Pancreas (tissue), 10 donors: ENCODE data around the gene TMUB1. TPM values are rescaled to one million over a fixed set of nuclear protein-coding genes. Genes with fewer than 3 reads are reported as not detected.

ENCODE experiments used
- ATAC-seq, 4 donors: fragments of 200-7000 bp; cut with Tn5 transposase; one replicate each; pipeline versions ENCODE4 v1.8.0 to v1.9.1; 2020; ENCODE audit warnings: mild to moderate bottlenecking in 4 of 4, moderate library complexity in 4 of 4
- DNase-seq, 6 donors: peaks; one replicate each; pipeline ENCODE4 v3.0.0-alpha.2; 2020
- FAIRE-seq: peaks from 2 replicates; lab custom pipeline; 2012; peaks lifted over from hg19 to GRCh38; lab: Jason Lieb, UNC
- H3K27ac ChIP-seq, 4 donors: fragments of 200-600 bp; sonication (generic); 1 replicate in 3 of 4; 2 replicates in 1 of 4; pipeline versions ENCODE4 v1.5.0 to v1.8.0; 2020
- H3K27me3 ChIP-seq, 4 donors: fragments of 200-600 bp; one replicate each; pipeline ENCODE4 v1.8.0; 2021
- H3K36me3 ChIP-seq, 3 donors: fragments of 200-600 bp; sonication (generic) in 1 of 3; one replicate each; pipeline versions ENCODE4 v1.5.0 to v1.8.0; 2020 to 2021
- H3K4me1 ChIP-seq, 3 donors: fragments of 200-600 bp; one replicate each; pipeline ENCODE4 v1.8.0; 2021
- H3K4me3 ChIP-seq, 4 donors: fragments of 200-600 bp; sonication (generic) in 2 of 4; one replicate each; pipeline versions ENCODE4 v1.5.0 to v1.8.0; 2020 to 2021
- H3K9me3 ChIP-seq, 4 donors: fragments of 200-600 bp; one replicate each; pipeline ENCODE4 v1.8.0; 2021
- WGBS, 2 donors: extraction: QIAGEN DNeasy Blood & Tissue Kit; methylation state at CpG; one replicate each; pipeline ENCODE4 v1.1.7; 2013; 5-methylcytosine and 5-hydroxymethylcytosine counted together
- intact Hi-C, 3 donors: fragments of 100-400 bp; cut with DNase I; formaldehyde crosslinking; loops; one replicate each; pipeline versions ENCODE4 v1.11.1 to v1.14.2; 2022
- polyA plus RNA-seq, 2 donors: library from polyadenylated mRNA; stranded (reverse); fragments of 200-250 nt; gene quantifications; one replicate each; pipeline ENCODE4 v1.2.3, GENCODE V29; 2013
- total RNA-seq, 6 donors: library from RNA; stranded (reverse); fragmentation: NEBNext Ultra II Directional in 4 of 6; extraction: Animal tissue kit (Norgen Biotek cat#: 25700) in 4 of 6; gene quantifications; one replicate each; pipeline versions ENCODE4 v1.2.1 to v1.2.4, GENCODE V29; 2021 to 2023
- TF ChIP-seq, protein P1 (sequence below), 4 donors: fragments of 200-600 bp; sonication (generic) in 3 of 4; IDR thresholded peaks; one replicate each; pipeline versions ENCODE4 v1.5.0 to v1.8.0; 2021; ENCODE audit warnings: antibody characterized with exemption in 4 of 4
- donor health status: healthy with polysubstance abuse.
- donor health status: DM: no; HTN: no; CAD: no; lungs with moderate emphysema.
- donor health status: DM: no; HTN: no; CAD: no.
- donor health status: control.
- donor health status: control.
- donor health status: Bipolar disorder and iron deficiency.
- donor health status: DM: yes; HTN: yes; CAD: no.
- donor health status: DM: no; HTN: no; CAD: no.
- donor health status: DM: no; HTN: no; CAD: no.
- donor health status: DM: yes; HTN: yes; CAD: no.

The TMUB1 gene
- total and polyA plus RNA-seq, 8 donors, result 34.5 to 103 (median 44.1) TPM

DNA sequence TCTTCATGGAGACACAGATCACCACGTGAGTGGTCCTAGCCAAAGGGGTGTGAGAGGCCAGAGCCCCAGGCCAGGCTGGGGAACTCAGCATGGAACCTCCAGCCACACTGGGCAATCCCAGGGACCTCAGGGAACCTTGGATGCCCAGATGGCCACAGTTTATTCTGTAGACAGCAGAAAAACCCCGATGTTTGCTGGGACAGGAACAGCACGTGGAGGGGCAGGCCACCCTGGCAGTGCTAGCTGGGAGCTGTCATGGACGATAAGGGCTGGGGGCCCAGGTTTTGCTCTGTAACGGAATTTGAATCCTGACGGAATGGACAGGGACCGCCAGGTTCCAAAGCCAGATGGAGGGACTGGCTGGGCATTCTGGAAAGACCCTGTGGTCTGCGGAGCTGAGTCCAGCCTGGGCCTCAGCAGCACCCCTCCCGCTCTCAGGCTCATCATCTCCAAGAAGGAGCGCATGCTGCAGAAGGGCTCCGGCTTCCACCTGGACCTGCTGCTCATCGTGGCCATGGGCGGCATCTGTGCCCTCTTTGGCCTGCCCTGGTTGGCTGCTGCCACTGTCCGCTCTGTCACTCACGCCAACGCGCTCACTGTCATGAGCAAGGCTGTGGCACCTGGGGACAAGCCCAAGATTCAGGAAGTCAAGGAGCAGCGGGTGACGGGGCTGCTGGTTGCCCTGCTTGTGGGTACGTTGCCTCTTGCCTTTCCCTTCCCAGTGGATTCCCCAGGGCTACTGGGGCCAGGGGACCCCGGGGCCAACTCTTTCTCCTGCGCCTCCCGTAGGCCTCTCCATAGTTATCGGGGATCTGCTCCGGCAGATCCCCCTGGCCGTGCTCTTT, 8.3 kb downstream of the TMUB1 start:
- peaks cover 0 to 48% (median 26%) of the 10 kb centered on the region in 3 donors for H3K36me3 ChIP-seq
- intact Hi-C loops, result no loop called here
- peaks cover 3 to 11% (median 9%) of the 10 kb centered on the region in 3 donors for H3K4me1 ChIP-seq
- WGBS, 2 donors, result 91 to 92% methylated on average over 26 of the region's 26 CpGs
- FAIRE-seq (no peak), ATAC-seq (no peak), DNase-seq (peak in 2 of 6 donors; percentile 25 to 67)
- H3K27me3 ChIP-seq, result no peaks in the 10 kb centered on the region
- TF ChIP-seq, protein P1, sequence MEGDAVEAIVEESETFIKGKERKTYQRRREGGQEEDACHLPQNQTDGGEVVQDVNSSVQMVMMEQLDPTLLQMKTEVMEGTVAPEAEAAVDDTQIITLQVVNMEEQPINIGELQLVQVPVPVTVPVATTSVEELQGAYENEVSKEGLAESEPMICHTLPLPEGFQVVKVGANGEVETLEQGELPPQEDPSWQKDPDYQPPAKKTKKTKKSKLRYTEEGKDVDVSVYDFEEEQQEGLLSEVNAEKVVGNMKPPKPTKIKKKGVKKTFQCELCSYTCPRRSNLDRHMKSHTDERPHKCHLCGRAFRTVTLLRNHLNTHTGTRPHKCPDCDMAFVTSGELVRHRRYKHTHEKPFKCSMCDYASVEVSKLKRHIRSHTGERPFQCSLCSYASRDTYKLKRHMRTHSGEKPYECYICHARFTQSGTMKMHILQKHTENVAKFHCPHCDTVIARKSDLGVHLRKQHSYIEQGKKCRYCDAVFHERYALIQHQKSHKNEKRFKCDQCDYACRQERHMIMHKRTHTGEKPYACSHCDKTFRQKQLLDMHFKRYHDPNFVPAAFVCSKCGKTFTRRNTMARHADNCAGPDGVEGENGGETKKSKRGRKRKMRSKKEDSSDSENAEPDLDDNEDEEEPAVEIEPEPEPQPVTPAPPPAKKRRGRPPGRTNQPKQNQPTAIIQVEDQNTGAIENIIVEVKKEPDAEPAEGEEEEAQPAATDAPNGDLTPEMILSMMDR (IDR thresholded peaks at IDR 0.05), result no peak
- H3K27ac ChIP-seq, result no peak overlapping the region
- H3K9me3 ChIP-seq, result no peaks in the 10 kb centered on the region
- H3K4me3 ChIP-seq, result no peak overlapping the region

DNA sequence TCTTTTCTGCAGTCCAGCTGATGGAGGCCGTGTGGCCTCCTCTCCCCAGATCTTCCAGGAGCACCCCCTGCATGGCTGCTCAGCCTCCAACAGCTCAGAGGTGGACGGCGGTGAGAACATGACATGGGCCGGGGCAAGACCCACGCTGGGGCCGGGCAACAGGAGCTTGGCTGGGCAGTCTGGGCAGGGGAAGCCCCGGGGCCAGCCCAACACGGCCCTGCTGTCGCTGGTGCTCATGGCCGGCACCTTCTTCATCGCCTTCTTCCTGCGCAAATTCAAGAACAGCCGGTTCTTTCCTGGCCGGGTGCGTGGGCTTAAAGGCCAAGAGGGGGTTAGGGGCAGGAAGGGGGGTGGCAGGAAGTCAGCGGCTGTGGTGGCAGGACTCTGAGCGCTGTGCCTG, 9.3 kb downstream of the TMUB1 start:
- no peak for FAIRE-seq
- no peak overlapping the region for H3K27ac ChIP-seq
- peaks cover 0 to 59% (median 27%) of the 10 kb centered on the region in 3 donors for H3K36me3 ChIP-seq
- DNase-seq, result peak in 2 of 6 donors; percentile 22 to 54
- no peak for ATAC-seq
- H3K27me3 ChIP-seq, result no peaks in the 10 kb centered on the region
- H3K4me1 ChIP-seq, result peaks cover 0 to under 1% (median under 1%) of the 10 kb centered on the region in 3 donors
- 91 to 92% methylated on average over 17 of the region's 17 CpGs for WGBS, 2 donors
- H3K9me3 ChIP-seq, result no peaks in the 10 kb centered on the region
- TF ChIP-seq, protein P1 (IDR thresholded peaks at IDR 0.05), result no peak
- H3K4me3 ChIP-seq, result no peak overlapping the region
- intact Hi-C loops, result no loop called here

DNA sequence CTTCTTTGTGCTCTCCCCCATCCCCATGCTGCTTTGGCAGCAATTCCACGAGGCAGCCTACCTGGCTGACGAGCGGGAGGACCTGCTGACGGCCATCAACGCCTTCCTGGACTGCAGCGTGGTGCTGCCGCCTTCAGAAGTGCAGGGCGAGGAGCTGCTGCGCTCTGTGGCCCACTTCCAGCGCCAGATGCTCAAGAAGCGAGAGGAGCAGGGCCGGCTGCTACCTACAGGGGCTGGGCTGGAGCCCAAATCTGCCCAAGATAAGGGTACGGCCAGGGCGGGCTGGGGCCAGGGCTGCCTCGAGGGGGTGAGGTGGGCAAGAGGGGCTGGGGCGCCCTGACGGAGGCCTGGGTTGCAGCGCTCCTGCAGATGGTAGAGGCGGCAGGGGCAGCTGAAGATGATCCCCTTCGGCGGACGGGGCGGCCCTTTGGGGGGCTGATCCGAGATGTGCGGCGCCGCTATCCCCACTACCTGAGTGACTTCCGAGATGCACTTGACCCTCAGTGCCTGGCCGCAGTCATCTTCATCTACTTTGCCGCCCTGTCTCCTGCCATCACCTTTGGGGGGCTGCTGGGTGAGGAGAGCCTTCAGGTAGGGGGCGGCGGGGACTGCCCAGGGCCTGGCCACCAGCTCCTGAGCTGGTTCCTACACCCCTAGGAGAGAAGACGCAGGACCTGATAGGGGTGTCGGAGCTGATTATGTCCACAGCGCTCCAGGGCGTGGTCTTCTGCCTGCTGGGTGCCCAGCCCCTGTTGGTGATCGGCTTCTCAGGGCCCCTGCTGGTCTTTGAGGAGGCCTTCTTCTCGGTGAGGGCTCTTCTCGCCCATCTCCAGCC, 12.0 kb downstream of the TMUB1 start:
- intact Hi-C loops, result no loop called here
- Histone ChIP-seq H3K27ac (no peak overlapping the region), H3K27me3 (no peaks in the 10 kb centered on the region), H3K4me1 (no peaks in the 10 kb centered on the region), H3K4me3 (no peak overlapping the region), H3K9me3 (no peaks in the 10 kb centered on the region), H3K36me3 (peaks cover 3 to 83% (median 45%) of the 10 kb centered on the region in 3 donors)
- 89 to 92% methylated on average over 37 to 39 of the region's 39 CpGs for WGBS, 2 donors
- no peak for FAIRE-seq
- peak in 1 of 6 donors; percentile 74 for DNase-seq
- no peak for ATAC-seq
- TF ChIP-seq, protein P1 (IDR thresholded peaks at IDR 0.05), result no peak

DNA sequence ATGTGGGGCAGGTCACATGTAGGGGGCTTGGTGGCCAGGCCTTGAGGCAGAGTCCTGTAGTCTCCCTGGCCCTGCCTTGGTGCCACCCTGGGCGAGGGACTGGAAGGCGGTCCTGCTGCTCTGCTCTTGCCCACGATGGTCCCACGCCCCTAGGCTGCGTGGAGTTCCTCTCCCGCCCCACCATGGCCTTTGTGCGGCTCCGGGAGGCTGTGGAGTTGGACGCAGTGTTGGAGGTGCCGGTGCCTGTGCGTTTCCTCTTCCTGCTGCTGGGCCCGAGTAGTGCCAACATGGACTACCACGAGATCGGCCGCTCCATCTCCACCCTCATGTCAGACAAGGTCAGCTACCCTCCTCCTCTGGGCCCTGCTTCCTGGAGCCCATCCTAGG, 12.7 kb downstream of the TMUB1 start:
- no peaks in the 10 kb centered on the region for H3K27me3 ChIP-seq
- H3K9me3 ChIP-seq, result no peaks in the 10 kb centered on the region
- DNase-seq, result peak in 1 of 6 donors; percentile 75
- intact Hi-C loops, result no loop called here
- peaks cover 3 to 83% (median 47%) of the 10 kb centered on the region in 3 donors for H3K36me3 ChIP-seq
- FAIRE-seq, result no peak
- H3K4me1 ChIP-seq, result no peaks in the 10 kb centered on the region
- ATAC-seq, result no peak
- no peak overlapping the region for H3K27ac ChIP-seq
- TF ChIP-seq, protein P1 (IDR thresholded peaks at IDR 0.05), result no peak
- WGBS, 2 donors, result 94% methylated on average over 15 of the region's 15 CpGs
- H3K4me3 ChIP-seq, result no peak overlapping the region
